DND-41 (cell line): ENCODE measurements around the gene RARG.

Experiments used
- ATAC-seq: fragments of 200-7000 bp; cut with Tn5 transposase; 3 replicates; pipeline ENCODE4 v1.9.1; 2021; ENCODE audit warnings: low read depth; ENCODE audit not compliant: insufficient read depth
- DNase-seq: peaks from one replicate; pipeline ENCODE4 v3.0.0-alpha.2; 2020
- H2AFZ ChIP-seq: 2 replicates; pipeline ENCODE4 v1.6.0; 2012; ENCODE audit warnings: low read depth, low read length
- H3K27ac ChIP-seq: 2 replicates; pipeline ENCODE4 v1.5.1; 2012; ENCODE audit warnings: low read length, inconsistent platforms
- H3K27me3 ChIP-seq: fragments of 200-600 bp; sonication (generic); 2 replicates; pipeline ENCODE4 v1.6.0; 2012; ENCODE audit warnings: low read length, mild to moderate bottlenecking, inconsistent platforms; ENCODE audit not compliant: insufficient read depth, poor library complexity
- H3K36me3 ChIP-seq: 2 replicates; pipeline ENCODE4 v1.5.1; 2012; ENCODE audit warnings: low read length, inconsistent platforms; ENCODE audit not compliant: insufficient read depth
- H3K4me1 ChIP-seq: 2 replicates; pipeline ENCODE4 v1.5.1; 2012; ENCODE audit warnings: mild to moderate bottlenecking, low read length; ENCODE audit not compliant: insufficient read depth
- H3K4me2 ChIP-seq: 2 replicates; pipeline ENCODE4 v1.6.0; 2012; ENCODE audit warnings: mild to moderate bottlenecking, moderate library complexity, low read length, inconsistent platforms; ENCODE audit not compliant: insufficient read depth
- H3K4me3 ChIP-seq, 2 experiments: fragments of 200-600 bp in 1 of 2; shearing (Covaris generic) in 1 of 2; 2 replicates each; pipeline ENCODE4 v1.5.1; 2012 to 2016; ENCODE audit warnings: inconsistent platforms in 2 of 2, low read length in 2 of 2, mild to moderate bottlenecking in 2 of 2, low read depth in 1 of 2, moderate library complexity in 1 of 2
- H3K79me2 ChIP-seq: 2 replicates; pipeline ENCODE4 v1.6.0; 2012; ENCODE audit warnings: low read length, inconsistent platforms; ENCODE audit not compliant: insufficient read depth
- H3K9ac ChIP-seq: 2 replicates; pipeline ENCODE4 v1.6.0; 2012; ENCODE audit warnings: low read depth, mild to moderate bottlenecking, inconsistent platforms, low read length, moderate library complexity
- H3K9me3 ChIP-seq: 2 replicates; pipeline ENCODE4 v1.5.1; 2012; ENCODE audit warnings: low read length, moderate library complexity, mild to moderate bottlenecking, inconsistent platforms; ENCODE audit not compliant: insufficient read depth, severe bottlenecking
- H4K20me1 ChIP-seq: 2 replicates; pipeline ENCODE4 v1.6.0; 2012; ENCODE audit warnings: low read length; ENCODE audit not compliant: insufficient read depth
- EZH2 ChIP-seq: IDR thresholded peaks from 3 replicates; pipeline ENCODE4 v1.6.1; 2012; ENCODE audit warnings: borderline replicate concordance, low read depth, mild to moderate bottlenecking, moderate library complexity, low read length, inconsistent platforms; ENCODE audit not compliant: severe bottlenecking
- TF ChIP-seq, protein P1 (sequence below): IDR thresholded peaks from 2 replicates; pipeline ENCODE4 v1.5.1; 2012; ENCODE audit warnings: borderline replicate concordance, low read length, moderate library complexity, mild to moderate bottlenecking; ENCODE audit not compliant: poor library complexity, severe bottlenecking; ENCODE audit errors: extremely low read depth

Gene RARG

DNA sequence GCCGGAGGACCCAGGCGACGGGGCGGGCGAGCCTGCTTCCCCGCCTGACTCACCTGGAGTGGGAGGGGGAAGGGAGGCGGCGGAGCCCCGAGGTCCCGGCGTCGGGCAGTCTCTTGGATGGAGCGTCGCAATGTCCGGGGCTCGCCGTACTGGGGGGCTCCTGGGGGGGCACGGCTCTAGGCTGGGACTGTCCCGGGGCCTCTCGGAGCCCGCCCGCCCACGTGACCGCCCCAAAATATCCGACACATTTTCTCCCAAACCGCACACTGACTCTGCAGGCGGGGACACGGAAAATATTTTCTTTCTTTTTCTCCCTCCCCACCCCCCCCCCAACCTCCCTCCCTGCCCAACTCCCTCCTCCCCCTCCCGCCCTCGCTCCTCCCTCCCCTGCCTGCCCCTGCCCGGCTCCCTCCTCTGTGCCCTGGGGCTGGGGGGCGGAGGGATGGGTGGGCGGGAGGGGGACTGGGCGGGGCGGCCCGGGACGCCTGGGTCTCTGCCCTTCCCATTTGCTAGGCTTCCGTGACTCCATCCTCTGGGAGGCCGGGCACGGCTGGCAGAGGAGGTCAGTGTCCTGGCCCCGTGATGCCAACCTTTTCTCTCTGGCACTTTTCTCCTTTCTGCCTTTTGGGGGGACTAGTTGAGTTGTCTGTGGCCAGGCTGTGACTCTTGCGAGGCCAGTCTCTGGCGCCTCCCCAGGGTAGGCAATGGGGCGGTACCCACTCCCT is at the start of gene RARG:
RARG (minus strand) TSS at position 289 of the 725 bp plus-strand sequence. CDS start 4,664 bp downstream, outside the sequence.
- Histone ChIP-seq H3K27ac (no peak within 1 kb of the TSS), H3K4me1 (peaks cover 26% of the 10 kb centered on the region)

DNA sequence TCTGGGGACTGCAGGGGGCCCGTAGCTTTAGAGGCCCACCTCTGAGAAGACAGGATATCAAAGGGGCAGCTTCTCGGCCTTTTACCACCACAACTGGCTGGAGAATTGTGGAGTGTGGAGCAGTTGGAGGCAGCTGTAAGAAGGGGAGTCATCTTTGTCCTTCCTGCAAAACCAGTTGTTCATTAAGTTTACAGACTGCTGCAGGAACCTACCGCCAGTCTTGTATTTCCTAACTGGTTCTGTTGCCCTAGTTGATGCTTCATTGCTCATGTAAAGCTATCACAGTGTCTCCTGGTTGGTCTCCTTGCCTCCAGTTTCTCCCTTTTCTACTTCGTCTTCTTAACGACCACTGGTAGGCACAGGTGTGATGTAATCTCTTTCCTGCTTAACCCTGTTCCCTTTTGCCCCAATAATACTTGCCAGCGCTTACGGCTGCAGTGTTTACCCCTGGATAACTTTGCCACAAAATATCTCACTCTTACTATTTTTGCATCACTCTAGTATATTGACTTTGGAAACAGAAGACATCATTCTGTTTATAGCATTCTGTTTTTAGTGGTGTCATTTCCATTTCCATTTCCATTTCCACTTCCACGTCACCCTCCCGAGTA is 48.0 kb upstream of the RARG start:
- no peaks in the 10 kb centered on the region for H4K20me1 ChIP-seq
- H3K4me2 ChIP-seq = no peak overlapping the region
- no peaks in the 10 kb centered on the region for H3K4me1 ChIP-seq
- H3K9ac ChIP-seq = no peak overlapping the region
- no peak overlapping the region for H3K4me3 ChIP-seq
- H3K27me3 ChIP-seq = no peaks in the 10 kb centered on the region
- no peak for DNase-seq
- peaks cover 95% of the 10 kb centered on the region for H3K36me3 ChIP-seq
- ATAC-seq = no peak
- H3K79me2 ChIP-seq = no peaks in the 10 kb centered on the region
- no peaks in the 10 kb centered on the region for H3K9me3 ChIP-seq
- no peak for TF ChIP-seq EZH2
- TF ChIP-seq, protein P1, sequence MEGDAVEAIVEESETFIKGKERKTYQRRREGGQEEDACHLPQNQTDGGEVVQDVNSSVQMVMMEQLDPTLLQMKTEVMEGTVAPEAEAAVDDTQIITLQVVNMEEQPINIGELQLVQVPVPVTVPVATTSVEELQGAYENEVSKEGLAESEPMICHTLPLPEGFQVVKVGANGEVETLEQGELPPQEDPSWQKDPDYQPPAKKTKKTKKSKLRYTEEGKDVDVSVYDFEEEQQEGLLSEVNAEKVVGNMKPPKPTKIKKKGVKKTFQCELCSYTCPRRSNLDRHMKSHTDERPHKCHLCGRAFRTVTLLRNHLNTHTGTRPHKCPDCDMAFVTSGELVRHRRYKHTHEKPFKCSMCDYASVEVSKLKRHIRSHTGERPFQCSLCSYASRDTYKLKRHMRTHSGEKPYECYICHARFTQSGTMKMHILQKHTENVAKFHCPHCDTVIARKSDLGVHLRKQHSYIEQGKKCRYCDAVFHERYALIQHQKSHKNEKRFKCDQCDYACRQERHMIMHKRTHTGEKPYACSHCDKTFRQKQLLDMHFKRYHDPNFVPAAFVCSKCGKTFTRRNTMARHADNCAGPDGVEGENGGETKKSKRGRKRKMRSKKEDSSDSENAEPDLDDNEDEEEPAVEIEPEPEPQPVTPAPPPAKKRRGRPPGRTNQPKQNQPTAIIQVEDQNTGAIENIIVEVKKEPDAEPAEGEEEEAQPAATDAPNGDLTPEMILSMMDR = no peak
- H2AFZ ChIP-seq = no peak overlapping the region
- no peak overlapping the region for H3K27ac ChIP-seq

More for the DNA sequence above, at the start of gene RARG:
- ATAC-seq (peak; percentile 82), DNase-seq (peak; percentile 77)
- H3K27me3 ChIP-seq = no peaks in the 10 kb centered on the region
- no peaks in the 10 kb centered on the region for H3K79me2 ChIP-seq
- TF ChIP-seq, protein P1 = peak; percentile 6
- TF ChIP-seq EZH2 = no peak
- H3K9ac ChIP-seq = peak within 1 kb of the TSS; percentile 45
- no peaks in the 10 kb centered on the region for H3K36me3 ChIP-seq
- H4K20me1 ChIP-seq = no peaks in the 10 kb centered on the region
- H3K4me2 ChIP-seq = peak within 1 kb of the TSS; percentile 91
- H3K9me3 ChIP-seq = no peaks in the 10 kb centered on the region
- peak within 1 kb of the TSS; percentile 62 for H2AFZ ChIP-seq
- peak within 1 kb of the TSS; percentile 6 to 58; a peak in 3 of 4 replicates for H3K4me3 ChIP-seq

DNA sequence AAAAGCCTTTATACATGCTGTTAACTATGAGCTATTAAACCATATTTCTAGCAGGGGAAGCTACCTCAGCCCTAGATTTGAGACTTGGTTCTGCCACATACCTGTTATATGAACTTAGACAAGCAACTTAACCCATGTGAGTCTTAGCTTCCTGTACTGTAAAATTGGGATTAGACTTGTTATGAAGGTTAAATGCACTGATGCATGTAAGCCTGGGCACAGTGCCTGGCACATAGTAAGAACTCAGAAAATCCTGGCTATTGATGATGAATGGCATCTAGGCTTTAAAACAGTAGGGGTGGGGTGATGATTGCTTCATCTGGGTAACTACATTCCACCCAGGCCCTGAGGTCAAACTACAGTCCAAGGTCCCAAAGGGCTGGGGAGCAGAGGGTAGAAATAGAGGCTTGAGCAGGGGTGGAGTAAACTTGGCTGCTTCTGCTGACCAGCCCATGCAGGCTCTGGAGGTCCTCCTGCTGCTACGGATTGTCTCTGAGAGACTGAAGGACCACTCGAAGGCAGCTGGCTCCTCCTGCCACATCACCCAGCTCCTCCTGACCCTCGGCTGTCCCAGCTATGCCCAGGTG is 47.4 kb upstream of the RARG start:
- no peaks in the 10 kb centered on the region for H3K27me3 ChIP-seq
- no peak for ATAC-seq
- TF ChIP-seq, protein P1 = no peak
- no peak for TF ChIP-seq EZH2
- DNase-seq = no peak
- no peaks in the 10 kb centered on the region for H3K9me3 ChIP-seq
- H3K36me3 ChIP-seq = peaks cover 96% of the 10 kb centered on the region
- H3K9ac ChIP-seq = no peak overlapping the region
- no peak overlapping the region for H3K4me3 ChIP-seq
- 0 out of 2 replicates have a peak, but pooled peaks cover under 1% of the 10 kb centered on the region for H4K20me1 ChIP-seq
- H2AFZ ChIP-seq = no peak overlapping the region
- no peaks in the 10 kb centered on the region for H3K4me1 ChIP-seq
- no peaks in the 10 kb centered on the region for H3K79me2 ChIP-seq
- no peak overlapping the region for H3K4me2 ChIP-seq
- H3K27ac ChIP-seq = no peak overlapping the region
